GM19372 (cell line): ENCODE data around the gene MOB2.

Experiments used
- ATAC-seq: cut with Tn5 transposase; IDR thresholded peaks from one replicate; pipeline ENCODE4 v1.9.1; 2021; ENCODE audit warnings: mild to moderate bottlenecking, low read depth, moderate library complexity; ENCODE audit not compliant: unreplicated experiment

MOB2 gene

DNA sequence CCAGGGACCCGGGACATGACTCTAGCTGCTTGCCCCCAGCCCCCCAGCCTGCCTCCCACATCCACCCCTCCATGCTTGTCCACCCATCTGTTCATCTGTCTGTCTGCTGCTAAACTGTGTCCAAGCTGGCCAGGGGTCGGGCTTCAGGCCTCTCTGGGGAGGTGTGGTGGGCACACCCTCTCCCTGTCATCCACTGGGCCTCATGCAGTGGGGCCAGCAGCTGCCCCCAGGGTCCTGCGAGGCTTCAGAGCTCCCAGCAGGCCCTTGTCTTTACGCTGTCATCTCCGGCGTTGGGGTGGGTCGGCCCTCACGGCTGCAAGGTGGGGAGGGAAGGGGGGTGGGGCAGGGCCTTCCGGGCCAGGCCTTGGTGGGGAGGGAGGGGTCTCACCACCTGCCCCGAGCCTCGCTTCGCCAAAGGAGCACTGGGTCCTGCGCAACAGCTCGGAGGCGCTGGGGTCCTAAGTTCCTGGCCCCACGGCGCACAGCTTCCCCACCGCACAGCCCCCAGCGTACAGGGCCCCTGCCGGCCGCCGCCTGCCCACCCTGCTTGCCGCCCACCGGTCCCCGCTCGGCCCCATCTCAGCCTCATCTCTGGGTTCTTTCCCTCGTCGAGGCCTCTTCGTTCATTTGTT lies 26.7 kb downstream of the MOB2 start:
- ATAC-seq: no peak

DNA sequence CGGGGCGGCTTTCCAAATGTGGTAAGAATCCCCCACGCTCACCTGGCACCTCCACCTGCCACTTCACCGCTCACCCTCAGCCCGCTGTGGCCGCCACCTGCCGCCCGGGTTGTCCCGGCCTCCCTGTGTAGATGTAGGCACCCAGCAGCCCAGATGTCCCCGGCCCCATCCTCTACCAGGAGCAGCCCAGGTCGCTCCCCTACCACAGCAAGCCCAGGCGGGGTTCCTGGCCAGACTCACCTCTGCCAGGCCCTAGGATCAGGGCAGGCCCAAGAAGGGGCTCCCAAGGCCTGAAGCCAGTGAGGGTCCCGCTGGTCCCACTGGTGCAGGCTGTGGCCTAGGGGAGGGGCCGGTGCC lies 27.4 kb downstream of the MOB2 start:
- ATAC-seq: no peak

DNA sequence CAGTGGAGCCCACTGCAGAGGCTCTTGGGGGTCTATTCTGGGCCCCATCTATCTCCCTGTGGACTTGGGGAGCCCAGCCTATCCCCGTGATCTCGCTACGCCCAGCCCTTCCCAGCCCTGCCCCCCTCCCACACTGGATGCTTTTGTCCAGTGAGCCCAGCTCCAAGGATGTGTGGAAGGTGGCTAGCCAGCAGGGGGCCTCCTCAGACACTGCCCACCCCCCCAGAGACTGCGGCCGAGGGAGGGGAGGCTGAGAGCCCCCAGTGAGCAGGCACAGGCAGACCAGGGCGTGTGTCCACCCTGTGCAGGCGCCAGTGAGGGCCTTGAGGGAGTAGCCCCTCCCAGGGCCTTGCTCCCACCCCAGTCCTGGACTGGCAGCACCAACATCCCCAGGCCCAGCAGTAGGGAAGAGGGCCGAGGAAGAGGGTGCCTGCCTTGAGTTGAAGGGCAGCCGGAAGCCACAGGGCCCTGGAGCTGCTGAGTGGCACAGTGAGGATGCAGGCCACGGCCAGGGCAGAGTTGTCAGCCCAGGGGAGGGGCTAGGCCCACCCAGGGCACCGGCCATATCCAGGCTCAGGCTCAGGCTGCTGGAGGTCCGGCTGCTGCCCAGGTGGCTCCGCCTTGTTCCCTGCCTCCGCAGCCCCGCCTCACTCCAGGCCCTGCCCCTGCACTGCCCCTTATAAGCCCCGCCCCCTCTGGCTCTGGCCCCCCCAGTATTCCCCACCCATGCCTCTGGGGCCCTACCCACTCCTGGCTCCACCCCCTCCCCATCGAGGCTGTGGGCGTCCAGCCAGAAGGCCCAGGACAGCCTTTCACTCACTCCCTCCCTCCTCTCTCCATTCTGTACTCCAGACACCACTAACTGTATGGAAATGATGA lies 28.0 kb downstream of the MOB2 start:
- ATAC-seq: no peak

DNA sequence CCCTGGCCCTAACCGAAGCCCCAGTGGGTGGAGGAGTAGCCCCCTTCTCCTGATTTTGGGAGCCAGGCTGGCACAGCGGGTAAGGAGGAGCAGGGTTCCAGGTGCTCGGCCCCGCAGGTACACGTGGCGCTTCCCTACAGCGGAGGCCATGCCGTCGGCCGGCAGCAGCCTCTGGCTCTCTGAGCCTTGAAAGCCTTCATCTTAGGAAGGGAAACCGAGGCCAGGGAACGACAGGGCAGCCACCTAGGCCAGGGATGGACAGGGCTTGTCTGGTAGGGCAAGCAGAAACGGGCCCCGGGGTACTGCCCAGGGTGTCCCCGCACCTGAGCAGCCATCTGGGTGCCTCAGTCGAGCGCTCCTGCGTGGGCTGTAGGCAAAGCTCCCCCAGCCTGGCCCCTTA lies 28.7 kb downstream of the MOB2 start:
- ATAC-seq: no peak

DNA sequence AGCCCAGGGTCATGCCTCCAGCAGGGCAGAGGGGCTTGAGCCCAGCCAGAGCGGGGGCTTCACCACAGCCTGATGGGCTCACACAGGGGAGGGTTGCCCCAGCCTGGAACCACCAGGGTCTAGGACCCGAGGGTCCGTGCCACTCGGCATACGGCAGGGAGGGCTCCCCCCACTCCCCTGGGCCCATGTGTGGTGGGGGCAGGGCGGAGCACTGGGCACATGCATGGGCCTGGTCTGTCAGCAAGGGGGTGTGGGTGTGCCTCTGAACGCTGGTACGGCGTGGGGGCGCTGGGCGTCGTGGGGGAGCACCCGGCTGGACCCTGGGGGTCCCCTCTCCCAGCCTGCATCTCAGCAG lies 29.3 kb downstream of the MOB2 start:
- ATAC-seq: no peak

DNA sequence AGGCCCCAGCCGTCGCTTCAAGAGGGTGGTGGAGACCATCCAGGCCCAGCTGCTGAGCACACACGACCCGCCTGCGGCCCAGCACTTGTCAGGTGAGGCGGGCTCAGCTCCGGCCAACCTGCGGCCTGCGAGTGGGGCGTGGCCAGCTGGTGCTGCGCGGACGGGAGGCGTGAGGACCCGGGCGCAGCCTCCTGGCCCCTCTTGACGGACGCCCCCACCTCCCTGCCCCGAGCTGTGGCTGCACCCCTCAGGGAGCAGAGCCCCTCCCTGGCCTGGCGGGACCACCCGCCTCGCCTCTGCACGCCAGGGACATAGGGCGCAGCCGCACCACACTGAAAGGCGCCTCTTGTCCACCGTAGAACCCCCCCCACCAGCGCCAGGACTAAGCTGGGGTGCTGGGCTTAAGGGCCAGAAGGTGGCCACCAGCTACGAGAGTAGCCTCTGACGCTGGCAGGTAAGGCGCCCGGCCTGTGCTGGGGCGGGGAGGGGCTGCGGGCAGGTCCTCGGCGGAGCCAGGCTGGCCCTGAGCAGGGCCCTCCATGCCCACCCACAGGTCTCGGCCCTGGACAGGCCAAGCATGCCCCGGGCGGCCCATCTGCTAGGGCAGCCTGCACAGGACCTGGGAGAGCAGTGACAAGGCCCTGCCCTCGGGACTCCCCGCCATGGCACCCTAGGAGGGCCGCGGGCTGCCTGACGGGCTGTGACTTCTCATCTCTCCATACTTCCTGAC lies 29.8 kb downstream of the MOB2 start:
- ATAC-seq: no peak

DNA sequence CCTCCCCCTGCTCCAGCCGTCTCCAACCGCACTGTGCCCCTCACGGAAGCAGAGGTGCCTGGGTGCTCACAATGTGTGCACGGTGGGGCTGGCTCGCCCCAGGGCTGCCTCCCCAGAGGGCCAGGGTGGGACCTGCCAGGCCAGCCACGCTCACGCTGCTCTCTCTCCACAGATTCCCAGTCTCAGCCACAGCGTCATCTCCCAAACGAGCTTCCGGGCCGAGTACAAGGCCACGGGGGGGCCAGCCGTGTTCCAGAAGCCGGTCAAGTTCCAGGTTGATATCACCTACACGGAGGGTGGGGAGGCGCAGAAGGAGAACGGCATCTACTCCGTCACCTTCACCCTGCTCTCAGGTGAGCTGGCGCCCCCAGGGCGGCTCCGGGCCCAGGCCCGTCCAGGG lies 30.4 kb downstream of the MOB2 start:
- no peak for ATAC-seq

DNA sequence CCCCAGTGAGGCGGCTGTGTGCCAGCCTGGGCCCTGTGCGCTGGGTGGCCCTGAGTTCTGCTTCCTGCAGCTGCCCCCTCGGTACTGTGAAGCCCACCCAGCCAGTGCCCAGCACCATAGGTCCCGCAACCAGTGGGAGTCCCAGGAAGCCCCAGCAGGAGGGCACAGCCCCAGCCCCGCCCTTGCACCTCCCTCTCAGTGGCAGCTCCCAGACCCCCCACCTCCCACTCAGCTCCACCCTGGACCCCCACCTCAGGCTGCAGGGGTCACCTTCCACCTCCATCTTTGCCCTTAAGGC lies 30.9 kb downstream of the MOB2 start:
- ATAC-seq: no peak

DNA sequence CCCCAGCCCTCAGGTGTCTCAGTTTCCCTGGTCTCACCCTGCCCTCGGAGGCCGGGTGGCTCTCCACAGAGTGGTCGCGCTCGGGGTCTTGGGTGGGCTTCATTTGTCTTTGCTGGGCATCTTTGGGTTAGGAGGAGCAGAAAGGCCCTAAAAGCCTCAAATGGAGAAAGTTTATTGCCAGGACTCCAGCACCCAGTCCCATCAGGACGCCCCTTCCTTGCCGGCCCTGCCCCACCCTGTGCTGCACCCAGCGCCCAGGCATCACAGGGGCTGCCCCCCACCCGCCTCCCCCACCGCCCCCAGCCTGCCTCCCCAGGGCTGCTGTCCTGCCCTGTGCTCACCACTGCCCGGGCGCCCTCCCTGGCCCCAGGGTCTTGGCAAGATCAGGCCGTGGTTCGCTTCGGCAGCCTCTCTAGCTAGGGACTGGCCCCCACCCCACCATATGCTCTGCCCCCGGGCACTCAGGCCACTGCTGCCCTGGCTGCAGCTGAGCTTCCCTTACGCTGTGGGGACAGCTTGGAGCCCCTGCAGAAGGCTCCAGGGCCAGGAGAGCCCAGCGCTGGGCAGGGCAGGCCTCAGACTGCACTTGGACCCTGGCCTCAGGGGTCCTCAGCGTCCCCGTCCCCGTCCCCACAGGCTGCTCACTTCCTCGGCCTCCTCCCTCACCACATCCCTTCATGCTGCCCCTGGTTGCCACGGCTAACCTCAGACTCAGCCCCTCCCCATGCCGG lies 31.4 kb downstream of the MOB2 start:
- ATAC-seq: no peak

DNA sequence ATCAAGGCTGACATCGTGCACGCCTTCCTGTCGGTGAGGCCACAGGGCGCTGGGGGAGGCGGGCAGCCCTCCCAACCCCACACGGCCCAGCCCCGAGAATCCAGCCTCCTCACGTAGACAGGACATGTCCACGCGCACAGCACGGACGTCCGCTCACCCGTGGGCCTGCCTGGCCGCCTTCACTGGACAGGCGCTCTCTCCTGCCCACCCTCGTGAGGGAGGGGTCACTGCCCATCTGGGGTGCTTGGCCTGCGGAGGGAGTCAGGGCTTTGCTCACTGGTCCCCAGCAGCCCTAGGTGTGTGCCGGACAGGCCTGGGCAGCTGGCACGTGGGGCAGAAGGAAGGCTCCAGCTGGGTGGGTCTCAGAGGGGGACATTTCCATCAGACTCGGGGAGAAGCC lies 32.0 kb downstream of the MOB2 start:
- no peak for ATAC-seq

DNA sequence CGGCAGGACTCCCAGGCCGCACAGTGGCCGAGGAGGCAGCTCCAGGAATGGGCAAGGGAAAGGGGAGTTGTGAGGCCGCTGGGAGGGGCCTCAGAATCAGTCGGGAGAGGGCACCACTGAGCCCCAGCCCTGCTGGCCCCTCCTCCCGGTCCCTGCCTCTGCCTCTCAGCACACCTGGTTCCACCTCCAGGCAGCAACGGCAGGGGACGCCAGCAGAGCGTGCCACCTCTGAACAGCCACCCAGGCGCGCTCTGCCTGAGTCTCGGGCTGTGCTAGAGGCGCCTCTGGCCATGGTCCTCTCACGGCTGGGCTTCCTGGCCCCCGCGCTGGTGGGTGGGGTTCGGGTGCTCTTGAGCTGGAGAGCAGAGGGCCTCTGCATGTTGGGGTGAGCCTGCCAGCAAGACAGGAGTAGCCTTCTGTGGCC lies 33.0 kb downstream of the MOB2 start:
- no peak for ATAC-seq

DNA sequence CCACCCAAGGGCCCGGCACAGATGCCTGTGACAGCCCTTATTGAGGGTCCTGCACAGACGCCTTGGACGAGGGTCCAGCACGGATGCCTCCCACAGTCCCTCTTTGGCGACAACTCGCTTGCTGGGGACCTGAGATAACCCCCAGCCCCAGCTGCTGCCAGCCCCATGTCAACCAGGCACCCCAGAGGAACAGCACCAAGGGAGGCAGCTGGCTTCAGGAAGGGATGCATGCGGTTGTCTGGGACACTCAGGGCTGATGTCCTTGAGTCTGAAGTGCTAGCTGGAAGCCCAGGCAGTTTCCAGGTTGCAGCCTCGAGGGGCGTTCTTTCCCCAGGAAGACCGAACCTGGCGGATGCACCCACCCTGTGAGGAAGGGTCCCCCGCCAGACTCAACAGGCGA lies 33.8 kb downstream of the MOB2 start:
- ATAC-seq: no peak

DNA sequence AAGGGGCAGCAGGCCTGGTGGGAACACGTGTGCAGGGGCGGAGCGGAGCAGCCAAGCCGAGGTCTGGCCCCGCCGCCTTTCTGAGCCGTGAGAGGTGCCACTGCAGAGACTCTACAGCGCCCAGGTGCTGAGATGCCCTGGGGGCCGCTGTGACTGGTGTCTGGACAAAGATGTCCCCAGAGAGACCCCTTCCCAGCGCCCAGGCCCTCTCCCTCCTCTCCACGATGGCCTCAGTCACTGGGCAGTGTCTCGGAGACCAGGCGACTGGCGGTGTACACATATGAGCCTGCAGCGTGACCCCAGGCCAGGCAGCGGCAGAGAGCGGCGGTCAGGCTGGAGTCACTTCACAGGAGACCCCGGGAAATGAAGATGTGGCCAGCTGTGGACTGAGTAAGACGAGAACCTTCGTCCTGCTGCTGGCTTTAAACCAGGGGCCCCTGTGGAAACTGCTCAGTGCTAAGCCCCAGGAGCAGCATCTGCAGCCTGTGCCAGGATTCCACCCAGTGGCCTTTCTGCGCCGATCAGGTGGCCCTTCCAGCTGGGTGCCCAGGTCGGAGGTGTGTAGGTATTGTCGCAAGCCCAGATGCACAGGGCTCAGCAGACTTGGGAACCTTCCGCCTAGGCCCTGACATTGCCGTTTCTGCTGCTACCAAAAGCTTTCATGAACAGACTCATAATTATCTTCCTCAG lies 34.7 kb downstream of the MOB2 start:
- ATAC-seq: no peak

DNA sequence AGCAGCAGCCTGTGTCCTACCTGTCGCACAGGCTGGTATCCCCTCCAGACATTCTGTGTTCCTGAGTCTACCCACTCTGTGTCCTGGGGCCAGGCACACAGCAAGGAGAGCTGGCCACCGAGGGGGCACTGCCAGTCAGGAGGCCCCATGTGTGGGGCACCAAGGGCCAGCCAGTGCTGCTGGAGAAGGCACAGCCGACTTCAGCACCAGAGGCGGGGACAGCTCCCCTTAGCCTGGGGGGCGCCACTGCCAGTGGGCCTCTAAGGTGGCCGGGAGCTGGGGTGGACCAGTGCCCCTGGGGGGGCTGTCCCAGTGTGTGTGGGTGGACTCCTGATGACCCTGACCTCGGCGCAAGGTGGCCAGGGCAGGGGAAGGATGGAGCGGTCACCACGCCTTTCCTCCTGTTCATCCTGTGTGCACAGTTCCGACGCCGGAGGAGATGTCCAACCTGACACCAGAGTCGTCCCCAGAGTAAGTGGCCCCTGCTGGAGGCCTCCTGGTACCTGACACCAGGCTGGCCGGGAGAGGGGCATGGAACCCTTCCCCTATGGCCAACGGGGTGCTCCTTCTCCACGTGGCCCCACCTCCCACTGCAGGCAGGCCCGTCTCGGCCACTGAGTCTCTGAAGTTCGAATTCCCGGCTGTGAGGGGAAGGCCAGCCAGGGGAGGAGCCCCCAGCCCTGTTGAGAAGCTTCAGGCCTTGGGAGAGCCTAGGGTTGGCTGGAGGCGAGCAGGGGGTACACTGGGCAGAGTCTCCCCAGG lies 35.4 kb downstream of the MOB2 start:
- no peak for ATAC-seq

DNA sequence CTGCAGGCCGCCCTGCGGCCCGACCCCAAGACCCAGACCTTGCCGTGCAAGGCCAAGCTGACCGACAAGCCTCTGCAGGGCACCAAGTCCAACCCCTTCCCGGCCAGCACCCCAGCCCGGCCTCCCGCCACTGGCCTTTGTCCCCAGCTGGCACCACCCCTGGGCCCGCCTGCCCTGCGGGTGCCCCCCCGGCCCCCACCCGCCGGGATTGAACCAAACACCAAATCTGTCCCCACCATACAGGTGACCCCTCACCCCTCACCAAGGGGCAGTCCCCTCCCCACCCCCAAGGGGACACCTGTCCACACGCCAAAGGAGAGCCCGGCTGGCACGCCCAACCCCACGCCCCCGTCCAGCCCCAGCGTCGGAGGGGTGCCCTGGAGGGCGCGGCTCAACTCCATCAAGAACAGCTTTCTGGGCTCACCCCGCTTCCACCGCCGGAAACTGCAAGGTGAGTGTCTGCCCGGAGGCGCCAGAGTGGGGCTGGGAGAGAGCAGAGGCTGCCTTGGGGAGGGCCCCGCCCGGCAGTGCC lies 36.2 kb downstream of the MOB2 start:
- ATAC-seq: no peak

DNA sequence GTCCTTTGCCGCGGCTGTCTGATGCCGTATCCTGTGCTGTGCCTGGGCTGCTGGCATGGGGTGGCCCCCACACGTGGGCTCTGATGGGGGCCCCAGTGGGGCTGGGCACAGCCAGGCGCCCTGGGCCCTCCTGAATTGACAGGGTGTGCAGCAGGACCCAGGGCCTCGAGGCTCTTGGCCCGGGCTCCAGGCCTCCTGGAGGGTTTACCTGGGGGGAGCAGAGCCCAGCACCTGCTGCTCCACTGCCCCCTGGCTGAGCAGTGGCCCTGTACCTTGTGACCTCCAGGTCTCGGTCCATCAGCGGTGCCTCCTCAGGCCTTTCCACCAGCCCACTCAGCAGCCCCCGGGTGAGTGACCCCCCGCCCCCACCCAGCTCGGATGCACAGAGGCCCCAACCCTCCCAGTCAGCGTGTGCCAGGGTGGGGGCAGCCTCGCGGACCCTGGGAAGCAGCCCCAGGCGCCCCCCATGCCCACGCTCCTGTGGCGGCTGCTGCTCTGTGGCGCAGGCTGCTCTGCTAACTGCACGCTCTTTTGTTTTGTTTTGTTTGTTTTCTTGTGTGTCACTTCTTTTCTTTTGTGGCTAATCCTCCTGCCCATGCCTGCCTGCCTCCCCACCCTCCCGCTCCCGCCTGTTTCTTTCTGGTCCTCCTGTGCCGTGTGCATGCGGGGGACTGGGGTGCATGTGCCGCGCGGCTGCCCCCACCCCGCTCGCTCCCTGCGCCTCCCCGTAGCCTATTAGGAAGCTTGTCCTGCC lies 36.9 kb downstream of the MOB2 start:
- no peak for ATAC-seq

DNA sequence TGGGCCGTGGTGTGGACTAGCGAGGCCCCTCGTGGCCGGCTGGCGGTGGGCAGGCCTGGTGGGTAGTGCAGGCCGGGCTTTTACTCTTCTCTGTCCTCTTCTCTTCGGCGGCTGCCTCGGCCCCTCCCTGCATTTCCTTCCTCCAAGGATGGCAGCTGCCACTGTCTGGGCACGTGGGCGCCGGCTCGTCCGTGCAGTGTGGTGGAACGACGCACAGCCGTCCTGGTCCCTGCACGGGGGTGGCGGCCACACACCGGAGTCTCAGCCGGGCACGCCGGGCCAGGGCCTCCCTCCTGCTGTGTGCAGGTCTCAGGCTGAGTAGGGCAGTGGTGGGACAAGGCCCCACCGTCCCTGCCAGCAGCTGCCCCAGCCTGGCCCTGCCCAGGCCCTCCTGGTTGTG lies 37.7 kb downstream of the MOB2 start:
- ATAC-seq: no peak

DNA sequence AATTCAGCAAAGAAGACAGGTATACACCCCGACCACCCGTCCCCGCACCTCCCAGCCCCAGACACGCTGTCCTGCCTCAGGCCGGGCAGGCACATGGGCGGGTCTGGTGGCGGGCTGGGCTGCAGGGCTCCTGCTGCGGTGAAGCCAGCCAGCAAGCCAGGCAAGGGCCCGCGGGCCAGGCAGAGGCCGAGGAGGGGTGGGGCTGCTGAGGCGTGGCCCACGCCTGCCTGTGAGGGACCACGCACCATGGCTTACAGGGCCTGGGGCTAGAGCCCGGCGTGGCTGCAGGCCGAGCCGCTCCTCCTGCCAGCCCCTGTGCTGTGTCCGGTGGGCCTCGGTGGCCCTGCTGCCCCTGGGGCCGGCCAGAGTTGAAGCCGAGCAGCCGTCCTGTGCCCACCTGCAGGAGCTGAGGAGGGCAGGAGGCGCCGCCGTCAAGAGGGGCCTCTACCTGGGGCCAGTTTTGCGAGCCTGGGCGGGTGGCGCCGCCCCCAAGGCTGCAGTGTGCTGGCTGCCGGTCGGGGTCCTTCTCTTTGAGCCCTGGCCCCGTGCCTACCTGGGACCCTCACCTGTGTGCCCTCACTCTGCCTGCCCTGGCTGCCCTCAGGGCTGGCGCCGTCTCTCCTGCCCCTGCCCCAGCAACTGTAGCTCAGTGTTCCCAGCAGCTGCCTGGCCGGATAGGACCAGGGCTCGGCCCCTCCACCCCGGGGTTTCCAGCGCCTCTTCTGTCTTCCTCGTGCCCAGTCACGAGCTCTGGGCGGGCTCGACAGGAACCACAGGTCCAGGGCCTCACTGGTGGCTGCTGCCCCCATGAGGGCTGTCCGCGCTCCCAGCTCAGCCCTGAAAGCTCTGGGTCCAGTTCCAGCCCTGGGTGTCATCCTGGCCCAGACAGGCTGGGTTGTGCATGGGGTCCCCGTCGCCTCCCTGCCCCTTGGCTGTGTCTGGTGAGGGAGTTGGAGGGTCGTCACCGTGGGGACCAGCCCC lies 38.4 kb downstream of the MOB2 start:
- no peak for ATAC-seq
